Raji (cell line): ENCODE measurements around the gene ASF1A.

Experiments
- POLR2A ChIP-seq: IDR thresholded peaks from 2 replicates; pipeline ENCODE4 v1.6.1; 2011; ENCODE audit warnings: low read depth, low read length, control low read depth; ENCODE audit not compliant: insufficient read depth

Gene ASF1A

DNA sequence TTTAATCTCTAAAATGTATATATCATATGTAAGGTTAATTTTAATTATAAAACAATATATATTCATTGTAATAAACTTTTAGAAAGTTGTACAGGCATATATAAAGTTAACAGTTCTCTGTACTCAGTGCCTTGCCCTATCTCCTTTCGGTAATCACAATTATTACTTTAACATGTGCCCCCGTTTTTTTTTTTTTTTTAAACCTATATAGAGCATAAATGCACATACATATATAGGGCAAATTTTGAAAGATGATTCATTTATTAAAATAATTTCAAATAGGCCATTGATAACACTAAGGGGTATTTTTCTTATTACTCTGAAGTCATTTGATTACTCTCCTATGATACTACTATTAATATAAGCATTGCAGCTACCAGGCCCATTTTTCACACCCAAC, 1.9 kb downstream of the ASF1A start:
- no peak for TF ChIP-seq POLR2A

DNA sequence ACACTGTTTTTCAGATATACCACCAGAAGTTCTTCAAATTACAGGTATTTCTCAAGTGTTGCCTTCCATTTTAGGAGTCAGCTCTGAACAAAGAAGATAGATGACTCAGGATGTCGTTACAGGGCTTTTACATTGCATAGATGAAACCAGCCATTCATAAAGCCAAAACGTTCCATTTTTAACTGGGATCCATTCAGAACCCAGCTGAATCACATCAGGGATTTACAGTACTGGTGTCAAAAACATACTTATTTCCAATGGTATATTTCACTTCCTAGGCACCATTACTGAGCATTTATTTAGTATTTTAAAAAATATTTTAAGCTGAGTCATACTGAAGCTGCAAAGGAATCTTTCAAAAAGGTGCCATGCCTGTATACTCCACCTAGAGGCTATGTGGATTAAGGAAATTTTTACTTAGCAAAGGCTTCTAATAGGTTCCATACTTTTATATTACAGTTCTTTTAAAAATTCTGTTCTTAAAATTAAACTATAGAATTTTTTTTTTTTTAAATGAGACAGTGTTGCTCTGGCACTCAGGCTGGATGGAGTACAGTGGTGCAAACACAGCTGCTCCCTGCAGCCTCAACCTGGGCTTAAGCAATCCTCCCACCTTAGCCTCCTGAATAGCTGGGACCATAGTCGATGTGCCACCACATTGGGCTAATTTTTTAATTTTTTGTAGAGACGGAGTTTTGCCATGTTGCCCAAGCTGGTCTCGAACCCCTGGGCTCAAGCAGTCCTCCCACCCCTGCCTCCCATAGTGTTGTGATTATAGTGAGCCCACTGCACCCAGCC, 2.6 kb downstream of the ASF1A start:
- TF ChIP-seq POLR2A, result no peak

DNA sequence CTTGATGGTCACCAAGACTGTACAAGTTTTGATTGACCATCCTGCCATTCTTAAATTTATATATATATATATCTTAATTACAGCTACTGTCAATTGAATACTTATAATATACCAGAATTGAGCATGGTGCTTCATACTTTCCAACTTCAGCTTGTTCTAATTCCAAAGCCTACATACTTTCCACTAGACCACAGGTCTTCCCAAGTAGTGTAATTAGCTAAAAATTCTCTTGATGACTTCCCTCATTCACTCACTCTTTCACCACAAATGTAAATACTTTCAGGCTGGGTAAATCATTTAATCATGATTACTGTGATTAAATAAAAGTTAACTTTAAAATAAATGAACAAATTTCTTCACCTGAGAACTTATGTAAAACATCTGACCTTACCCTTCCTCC, 3.4 kb downstream of the ASF1A start:
- no peak for TF ChIP-seq POLR2A

DNA sequence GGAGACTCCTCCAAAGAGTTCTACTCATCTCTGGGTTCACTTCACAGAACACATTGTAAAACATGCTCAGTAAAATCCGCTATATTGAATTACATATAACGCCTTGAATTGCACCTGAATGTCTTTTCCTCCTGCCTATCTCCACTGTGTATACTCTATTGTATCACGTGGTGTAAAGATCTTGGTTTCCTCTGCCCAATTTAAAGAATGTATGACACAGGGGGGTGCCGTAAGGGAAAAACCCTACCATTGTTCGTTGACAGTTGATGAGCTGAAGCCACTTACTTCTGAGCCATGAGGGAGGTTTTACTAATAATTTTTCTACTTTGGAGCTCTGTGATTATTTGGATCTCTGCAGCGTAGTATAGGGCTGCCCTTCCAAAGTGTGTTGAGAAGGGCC, 6.0 kb downstream of the ASF1A start:
- no peak for TF ChIP-seq POLR2A

DNA sequence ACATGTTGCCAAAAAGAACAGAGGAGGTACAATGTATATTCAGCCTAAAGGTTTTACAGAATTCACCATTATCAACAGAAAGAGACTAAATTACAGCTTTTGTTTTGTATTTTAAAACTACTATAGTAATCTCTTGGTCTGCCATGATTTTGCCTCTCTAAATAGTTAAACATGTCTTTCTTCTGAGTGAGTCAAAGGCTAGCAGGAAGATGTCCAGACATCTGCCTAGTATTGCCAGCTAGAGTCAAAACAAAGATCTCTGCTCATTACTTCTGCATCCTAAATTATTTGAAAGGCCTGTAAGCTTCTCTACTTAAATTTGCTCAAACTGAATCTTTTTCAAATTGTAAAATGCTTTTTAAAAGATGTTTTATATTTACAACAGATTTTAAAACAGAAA, 8.8 kb downstream of the ASF1A start:
- TF ChIP-seq POLR2A, result no peak

DNA sequence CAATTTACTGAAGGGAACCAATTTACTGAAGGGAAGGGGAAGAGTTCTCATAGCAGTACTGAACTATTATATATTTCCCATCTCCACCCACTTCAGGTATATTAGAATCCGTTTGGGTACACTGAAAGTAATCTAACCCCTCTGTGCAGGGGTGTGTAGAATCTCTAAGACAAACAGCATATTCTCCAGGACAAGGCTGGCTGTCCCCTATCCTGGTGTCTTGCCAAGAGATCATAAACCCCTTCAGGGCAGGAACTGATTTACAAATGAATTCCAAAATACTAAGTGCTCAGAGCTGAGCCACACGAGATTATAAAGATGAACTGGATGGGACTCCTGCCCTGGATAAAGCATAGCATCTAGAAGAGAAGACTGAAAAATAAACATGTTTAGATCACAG, 9.2 kb downstream of the ASF1A start:
- no peak for TF ChIP-seq POLR2A

DNA sequence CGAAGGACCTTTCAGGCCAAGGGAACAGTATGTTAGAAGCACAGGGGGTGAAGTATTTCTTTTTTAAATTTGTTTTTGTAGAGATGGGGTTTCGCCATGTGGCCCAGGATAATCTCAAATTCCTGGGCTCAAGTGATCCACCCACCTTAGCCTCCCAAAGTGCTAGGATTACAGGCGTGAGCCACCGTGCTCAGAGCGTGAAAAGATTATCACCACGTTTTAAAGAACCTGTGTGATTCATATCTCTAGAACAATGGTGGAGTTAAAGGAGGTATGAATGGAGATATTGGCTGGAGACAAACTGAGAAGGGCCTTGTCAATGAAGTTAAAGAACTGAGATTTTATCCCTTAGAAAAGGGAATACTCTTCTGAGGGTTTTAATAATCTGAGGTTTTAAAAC, 9.7 kb downstream of the ASF1A start:
- no peak for TF ChIP-seq POLR2A

DNA sequence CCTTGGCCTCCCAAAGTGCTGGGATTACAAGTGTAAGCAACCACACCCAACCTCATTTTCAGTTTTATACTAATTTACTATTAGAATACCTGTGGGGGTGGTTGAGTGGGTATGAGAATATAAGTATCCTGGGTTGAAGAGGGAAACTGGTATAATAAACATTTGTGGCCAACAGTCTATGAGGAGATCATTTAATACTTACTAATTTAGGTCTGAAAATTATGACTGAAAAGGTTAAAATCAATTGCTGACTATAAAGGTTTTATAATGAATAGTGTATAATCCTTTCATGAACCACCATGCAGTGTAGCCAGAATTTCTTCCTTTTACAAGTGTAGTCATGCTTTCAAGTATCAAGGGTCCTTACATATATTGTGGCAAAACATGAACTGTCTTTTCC, 11.1 kb downstream of the ASF1A start:
- no peak for TF ChIP-seq POLR2A

DNA sequence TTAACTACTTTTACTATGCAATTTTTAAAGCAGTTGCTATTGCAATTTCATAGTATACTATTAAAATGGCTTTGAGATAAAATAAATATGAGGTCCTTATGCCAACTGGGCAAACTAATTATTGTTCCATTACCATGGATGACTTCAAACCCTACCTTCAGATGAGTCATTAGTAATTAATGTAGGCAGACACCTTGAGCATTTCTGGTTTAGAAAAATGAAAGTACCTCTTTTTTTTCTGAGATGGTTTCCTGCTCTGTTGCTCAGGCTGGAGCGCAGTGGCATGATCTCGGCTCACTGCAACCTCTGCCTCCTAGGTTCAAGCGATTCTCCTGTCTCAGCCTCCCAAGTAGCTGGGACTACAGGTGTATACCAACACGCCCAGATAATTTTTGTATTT, 11.9 kb downstream of the ASF1A start:
- TF ChIP-seq POLR2A, result no peak

DNA sequence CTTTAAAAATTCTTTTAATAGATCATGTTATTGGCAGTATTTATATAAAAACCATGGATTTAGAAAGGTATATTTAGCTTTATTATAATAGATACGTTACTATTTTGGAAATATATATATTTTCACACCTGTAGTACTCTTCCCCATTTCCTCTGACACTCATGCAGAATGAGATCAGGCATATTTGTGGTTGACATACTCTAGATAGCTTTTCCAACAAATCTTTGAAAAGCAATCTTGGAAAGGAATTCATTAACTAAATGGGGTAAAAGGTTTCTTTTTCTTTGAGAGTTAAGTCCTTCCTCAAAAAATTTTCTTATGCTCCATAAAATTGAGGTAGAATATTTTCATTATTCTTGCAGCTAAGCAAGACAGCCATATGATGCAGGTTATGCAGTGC, 14.5 kb downstream of the ASF1A start:
- TF ChIP-seq POLR2A, result no peak

DNA sequence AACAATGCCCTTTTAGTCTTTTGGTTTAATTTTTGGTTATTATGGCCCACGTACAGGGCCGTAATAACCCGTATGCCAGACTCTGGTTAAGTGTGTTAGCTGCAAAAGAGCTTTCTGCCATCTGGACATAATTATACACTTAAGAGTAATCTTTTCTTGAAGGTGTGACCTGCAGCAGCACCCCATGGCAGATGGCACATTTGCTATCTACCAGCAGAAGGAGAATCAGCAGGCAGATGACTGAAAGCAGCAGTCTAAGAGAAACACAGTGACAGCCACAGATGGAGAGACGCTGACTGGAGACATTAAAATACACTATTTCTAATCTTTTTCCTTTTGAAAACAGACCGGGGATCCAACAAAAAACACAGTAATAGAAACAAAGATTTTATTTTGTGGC, 18.7 kb downstream of the ASF1A start:
- TF ChIP-seq POLR2A, result no peak

DNA sequence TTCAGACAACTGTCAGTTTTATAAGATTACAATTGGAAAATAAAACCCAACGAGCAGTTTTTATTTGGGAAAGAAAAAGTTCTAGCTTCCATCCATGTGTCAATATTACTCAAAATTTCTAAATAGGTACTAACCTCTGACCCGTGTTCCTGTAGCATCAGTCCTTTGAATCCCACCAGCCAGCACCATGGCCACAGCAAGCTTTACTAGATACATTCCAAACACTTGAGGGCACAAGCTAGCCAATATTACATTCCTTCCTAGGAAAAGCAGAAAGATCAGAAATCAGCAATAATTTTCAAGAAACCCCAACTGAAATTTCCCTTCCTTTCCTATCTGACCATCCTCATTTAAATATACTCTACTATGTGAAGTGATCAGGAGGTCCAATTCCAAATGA, 19.2 kb downstream of the ASF1A start:
- TF ChIP-seq POLR2A, result no peak

DNA sequence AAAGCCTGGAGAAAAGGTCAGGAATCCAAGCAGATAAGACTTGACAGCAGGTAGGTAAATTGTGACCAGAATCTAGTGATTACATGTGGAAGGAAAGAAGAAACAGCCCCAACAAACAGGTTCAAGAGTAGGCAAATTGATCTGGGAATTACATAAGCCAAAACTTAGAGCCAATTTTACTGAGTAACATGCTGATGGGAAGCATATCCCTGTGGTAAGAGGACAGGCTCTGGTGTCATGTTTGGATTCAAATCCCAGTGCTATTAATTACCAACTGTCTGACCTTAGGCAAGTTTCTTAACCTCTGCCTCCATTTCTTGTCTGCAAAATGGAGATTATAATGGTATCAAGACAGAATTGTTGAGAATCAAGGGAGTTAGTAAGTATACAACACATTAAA, 20.6 kb downstream of the ASF1A start:
- no peak for TF ChIP-seq POLR2A

DNA sequence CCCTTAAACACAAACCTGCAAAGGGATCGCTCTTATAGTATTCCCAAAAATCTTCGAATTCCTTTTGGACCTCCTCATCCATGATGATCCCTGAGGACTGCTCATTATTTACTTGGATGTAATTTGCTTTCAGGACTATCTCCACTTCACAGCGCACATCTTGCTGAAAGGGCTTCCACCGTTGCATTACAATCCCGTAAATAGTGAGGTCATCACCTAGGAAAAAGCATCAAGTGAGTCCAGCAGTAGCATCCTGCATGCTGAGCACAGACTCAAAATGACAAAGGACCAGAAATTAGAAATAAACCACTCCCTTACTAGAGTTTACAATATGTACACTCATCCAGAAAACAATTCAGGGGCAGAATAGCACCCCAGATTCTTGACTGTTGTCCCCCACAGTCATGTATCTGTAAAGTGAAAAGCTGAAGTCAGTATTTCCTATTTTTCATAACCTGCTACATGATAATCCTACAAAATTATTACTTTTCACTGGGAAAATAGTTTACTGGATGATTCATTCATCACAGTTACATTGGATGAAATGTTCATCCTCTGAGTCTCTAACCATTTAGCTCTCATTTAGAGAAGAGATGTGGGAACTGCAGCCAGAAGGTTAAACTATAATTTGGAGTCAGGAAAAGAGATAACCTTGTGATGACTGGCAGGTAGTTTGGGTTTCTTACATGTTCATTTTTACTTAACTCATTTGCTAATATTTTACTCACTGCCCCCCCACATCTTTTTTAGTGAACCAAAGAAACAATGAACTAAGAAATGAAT, 23.8 kb downstream of the ASF1A start:
- TF ChIP-seq POLR2A, result no peak

DNA sequence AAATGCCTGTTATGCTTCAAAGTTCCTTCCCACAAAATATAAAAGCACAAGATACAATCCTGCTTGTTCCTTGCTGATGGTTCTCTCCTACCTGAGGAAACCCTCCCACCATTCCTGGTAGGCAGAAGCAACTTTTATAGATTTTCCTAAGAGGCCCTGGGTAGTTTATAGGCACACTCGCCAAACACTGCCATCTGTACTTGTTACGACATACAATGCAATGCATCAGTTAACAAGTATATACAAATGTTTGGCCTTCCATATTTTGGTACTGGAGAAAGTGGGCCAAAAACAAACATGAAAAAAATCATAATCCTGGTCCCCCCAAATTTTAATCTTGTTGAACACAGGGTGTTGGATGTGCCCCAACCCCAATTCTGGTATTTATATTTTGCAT, 24.4 kb downstream of the ASF1A start:
- no peak for TF ChIP-seq POLR2A

DNA sequence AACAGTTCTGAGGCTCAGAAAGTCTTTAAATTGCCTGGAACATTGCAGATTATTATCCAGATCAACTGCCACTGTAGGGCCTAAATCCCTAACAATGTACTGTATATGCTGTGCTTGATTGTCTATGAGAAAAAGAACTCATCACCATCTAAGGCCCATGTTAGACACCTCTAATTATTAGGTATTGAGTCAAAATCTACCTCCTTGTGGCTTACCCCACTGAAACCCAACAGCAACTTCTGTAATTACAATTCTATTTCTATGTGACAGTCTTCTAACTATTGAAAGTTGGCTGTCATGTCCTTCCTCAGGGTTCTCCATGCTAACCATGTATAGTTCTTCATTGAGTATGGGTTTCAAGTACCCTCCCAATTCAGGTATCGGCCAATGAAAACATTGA, 27.1 kb downstream of the ASF1A start:
- TF ChIP-seq POLR2A, result no peak

DNA sequence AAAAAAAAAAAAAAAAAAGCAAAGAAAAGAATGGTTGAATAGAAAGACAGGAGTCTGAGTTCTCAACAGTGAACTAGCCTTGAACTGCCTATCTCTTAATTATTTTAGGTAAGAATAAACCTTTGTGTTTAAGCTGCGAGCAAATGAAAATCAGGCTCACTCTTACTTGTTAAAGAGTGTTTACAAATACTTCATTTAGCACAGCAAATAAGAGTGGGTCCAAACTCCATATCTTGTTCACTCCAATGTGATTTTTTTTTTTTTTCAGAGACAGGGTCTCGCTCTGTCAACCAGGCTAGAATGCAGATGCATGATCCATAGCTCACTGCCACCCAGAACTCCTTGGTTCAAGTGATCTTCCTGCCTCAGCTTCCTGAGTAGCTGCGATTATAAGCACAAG, 29.1 kb downstream of the ASF1A start:
- TF ChIP-seq POLR2A, result no peak

DNA sequence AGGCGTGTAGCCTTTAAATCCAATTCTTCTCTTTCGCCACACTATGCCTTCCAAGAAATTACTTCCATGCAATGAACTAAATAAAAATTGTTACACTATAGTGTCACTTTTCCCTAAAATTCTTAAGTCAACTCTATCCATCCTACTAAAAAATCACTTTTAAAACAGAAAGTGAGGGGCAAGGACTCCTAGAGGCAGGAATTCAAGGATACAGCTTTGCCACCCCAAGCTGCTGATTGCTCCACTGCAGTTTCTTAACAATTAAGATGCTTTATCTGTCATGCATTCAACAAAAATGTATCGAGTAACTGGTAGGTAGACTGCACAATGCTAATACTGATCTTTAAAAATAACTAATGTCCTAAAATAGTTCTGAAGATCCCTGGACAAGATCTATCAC, 36.7 kb downstream of the ASF1A start:
- no peak for TF ChIP-seq POLR2A
